ENCODE measurements around the gene CELF2. TPM values are rescaled to one million over a fixed set of nuclear protein-coding genes. Genes with fewer than 3 reads are reported as not detected.
"Not testable (repeated sequence)": the region's sequence is repeated elsewhere in the genome, so short reads cannot be mapped to it uniquely, and the experiment has no call there.

The CELF2 gene
- 0.02 and 0.39 TPM in 2 replicates for polyA plus RNA-seq (2014; cell fraction: cytosol; rRNA removed)
- polyA plus RNA-seq (2014; cell fraction: nucleus; rRNA removed): 0.40 and 0.59 TPM in 2 replicates

DNA sequence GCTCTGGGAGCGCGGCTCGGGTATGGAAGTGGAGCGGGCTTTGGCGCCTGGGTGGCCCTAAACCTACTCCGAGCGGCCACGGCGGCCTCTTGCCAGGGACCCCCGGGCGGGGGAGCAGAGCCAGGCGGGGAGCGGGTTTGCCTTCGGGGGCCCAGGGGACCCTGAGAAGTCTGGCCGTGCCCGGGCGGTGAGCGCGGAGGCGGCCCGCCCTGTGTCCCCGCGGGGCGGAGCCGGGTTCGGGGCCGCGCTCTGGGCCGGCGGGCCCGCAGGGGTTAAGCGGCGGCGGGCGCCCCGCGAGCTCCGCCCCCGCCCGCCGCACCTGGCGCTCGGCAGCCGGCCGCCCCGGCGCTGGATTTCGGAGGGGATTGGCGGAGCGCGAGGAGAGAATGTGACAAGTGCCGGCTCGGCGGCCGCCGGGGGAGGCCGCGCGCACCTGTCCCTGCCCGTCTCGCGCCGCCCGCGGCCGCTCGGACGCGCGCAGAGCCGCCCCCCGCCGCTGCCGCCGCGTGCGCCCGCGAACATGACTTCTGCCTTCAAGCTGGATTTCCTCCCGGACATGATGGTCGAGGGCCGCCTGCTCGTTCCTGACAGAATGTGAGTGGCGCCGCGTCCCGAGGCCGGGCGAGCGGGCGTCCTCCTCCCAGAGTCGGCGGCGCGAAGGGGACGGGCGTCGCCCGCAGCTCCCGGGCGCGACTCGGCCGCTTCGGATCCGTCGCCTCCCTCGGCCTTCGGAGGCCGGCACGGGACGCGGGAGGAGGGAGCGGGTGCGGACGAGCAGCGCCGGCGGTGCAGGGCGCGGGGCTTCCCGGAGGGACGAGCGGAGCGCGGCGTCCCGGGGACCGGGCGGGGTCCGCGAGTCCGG, at the start of gene CELF2:
Gene CELF2, plus strand, starts transcription at position 303 of the 862 bp plus-strand sequence. Its CDS starts 218 bp downstream, at position 521.
- DNase-seq (ENCODE audit: low spot score): peak; percentile 33

DNA sequence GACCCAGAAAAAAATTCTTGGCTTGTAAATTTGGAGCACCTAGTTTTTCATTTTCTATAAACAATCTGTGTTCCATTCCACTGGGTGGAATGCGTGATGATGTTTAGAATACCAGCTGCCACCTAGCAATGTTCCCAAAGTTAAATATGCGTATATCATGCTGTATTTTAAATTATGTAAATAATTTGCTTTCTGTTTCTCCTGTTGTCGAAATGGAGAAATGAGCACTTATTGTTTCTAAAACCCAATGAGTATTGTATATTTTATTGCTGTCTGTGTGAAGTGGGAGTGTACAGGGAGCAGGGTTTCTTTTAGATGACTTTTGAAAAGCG, 49.4 kb upstream of the CELF2 start:
- no peak for DNase-seq (ENCODE audit: low spot score)

DNA sequence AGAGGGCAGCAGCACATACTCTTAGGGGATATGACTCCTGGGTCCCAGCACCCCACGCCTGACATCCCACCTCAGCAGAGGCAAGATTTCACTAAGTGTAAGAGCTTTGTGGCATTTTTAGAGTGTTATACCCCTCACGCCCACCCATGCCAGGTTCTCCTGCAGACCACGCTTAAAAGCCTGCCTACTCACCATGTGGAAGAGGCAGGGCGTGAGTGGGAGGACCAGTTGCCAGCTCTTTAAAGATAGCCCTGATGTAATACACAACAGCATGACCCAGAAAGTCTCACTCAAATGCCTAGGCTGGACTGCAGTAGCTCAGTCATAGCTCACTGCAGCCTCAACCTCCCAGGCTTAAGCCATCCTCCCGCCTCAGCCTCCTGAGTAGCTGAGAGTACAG, 44.4 kb upstream of the CELF2 start:
- DNase-seq (ENCODE audit: low spot score): no peak

DNA sequence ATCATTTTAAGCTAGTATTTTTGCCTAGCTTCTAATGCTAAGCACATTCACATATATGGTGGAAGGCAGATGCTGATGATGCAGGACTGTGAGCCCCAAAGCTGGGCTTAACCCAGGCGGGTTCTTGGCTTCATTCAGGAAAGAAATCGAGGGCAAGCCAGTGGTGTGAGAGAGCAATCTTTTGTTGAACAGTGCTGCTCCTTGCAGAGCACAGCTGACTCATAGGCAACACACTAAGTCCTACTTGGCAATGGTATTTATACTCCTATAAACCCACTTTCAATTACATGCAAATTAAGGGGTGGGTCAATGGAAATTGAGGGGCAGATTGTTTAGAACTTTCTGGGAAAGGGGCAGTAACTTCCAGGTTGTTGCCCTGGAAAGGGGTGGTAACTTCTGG, 42.0 kb upstream of the CELF2 start:
- no peak for DNase-seq (ENCODE audit: low spot score)

DNA sequence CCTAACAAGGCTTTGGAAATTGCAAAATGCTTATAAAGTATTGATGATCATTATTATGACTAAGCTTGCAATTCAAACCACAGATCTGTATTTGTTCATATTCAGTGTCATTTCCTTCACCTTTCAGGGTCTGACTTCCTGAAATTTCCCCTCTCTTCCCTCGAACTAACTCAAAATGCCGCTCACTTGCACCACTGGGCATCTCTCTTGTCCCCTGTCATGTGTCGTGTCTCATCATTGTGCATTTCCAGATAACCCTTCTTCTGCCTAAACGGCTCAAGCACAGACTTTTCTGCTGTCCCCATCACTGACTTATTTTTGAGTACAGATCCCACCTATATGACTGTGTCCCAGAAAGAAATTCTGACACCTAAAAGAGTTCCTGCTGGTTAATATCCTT, 41.0 kb upstream of the CELF2 start:
- no peak for DNase-seq (ENCODE audit: low spot score)

DNA sequence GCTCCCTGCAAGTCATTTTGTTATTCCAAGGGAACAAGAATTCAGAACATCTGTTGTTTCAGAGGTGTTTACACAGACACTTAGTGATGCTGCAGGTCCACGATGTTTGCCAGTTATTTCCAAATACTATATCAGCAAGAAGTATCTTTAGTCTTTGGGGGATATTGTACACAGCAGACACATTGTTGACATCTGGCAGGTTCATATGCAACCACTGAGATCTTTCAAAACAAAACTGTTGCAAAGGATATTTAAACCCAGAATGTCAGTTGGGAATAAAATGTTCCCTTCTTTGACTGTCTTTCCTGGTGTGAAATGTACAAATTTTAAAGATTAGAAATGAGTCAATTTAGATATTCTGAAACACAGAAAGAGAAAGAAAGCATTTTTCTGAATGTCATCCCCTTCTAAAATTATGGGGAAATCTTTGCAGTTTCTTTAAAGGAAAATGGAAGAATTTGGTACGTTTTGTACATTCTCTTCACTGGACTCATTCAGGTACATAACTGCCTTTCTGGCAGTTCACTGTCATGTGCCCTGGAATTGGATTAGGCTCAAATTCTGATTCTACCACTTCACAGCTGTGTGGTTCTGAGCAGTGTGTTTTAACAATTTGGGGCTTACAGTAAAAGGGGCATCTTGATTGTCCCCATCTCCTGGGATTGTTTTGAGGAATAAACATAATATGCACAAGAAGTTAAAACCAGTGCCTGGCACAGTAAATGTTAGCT, 40.3 kb upstream of the CELF2 start:
- DNase-seq (ENCODE audit: low spot score): no peak

DNA sequence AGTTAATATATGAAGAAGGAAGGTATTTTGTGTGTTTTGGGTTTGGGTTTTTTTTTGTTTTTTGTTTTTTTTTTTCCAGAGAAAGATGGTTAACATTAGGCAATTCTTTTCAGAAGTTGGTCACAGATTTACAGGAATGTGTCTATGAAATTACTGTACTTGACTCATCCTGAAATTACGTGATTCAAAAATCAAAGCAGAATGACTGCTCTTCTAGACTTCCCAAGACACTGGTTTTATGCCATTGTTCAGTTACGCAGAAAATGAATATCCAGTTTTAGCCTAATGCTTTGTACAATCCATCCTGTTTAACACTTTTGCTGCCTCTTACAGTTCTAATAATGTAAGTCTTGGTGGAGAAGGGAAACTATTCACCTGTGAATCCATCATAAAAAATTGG, 39.7 kb upstream of the CELF2 start:
- DNase-seq (ENCODE audit: low spot score): no peak

DNA sequence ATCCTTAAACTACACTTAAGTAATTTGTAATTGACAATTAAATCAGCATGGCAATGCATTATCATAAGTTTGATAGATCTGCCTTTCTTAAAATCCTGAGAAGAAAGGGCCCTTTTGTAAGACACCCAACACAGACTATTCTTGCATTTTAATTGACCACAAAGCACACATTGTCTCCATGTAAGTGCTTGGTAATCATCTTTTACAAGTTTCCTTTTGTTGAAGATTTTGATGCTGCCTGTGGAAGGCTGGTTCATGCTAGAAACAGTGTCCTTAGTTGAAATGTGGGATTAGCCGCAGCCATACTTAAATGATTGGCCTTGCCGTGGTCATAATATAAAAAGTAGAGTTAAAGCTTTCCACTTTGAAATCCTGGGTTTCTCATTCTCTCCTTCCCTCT, 32.3 kb upstream of the CELF2 start:
- DNase-seq (ENCODE audit: low spot score): no peak

DNA sequence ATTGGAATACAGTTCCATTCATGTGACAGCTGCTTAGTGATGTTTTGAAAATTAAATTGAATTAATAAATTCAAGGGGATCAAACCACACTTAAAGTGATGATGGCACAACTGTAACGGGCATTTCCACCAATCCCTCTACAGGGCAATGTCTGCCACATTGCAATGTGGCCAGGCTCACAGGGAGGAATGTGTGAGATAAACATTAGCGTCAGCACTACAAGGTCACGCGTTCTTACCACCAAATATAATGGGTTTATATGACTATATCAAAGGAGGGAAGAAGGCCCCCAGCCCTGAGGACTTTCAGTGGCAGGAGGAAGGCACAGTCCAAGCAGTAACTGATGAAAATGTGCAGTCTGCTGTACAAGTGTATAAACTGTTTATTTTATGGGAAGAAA, 31.1 kb upstream of the CELF2 start:
- no peak for DNase-seq (ENCODE audit: low spot score)

DNA sequence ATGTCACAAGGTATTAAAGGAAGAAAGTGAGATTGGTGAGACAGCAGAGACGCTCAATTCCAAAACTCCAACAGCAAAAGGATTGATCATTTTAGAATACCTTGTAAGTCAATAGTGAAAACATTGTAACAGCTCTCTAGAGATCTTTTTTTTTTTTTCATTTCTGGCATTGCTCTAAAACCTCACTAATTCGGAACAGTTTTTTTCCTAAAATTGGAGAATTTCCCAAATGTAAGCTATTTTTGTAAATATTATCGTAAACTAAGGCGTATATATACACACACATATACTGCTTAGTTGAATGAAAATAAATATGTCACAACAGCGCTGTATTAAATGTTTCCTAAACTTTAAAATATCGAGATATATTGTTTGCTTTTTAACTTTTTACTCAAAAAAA, 30.6 kb upstream of the CELF2 start:
- DNase-seq (ENCODE audit: low spot score): no peak

DNA sequence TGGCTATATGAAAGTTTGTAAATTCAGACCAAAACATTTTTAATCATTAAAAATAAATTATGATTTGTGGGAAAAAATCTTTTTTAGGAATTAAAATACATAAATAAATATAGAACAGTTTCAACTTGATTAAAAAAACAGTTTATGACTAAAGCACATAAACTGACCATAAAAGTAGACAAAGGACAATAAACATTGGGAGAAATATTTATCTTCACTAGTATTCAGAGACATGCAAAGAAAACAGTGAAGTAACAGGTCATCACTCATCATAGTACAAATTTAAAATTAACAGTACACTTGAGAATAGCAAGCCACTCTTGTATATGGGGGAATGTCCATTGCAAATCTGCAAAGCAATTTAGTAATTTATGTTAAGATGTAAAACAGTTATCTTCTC, 28.0 kb upstream of the CELF2 start:
- no peak for DNase-seq (ENCODE audit: low spot score)

DNA sequence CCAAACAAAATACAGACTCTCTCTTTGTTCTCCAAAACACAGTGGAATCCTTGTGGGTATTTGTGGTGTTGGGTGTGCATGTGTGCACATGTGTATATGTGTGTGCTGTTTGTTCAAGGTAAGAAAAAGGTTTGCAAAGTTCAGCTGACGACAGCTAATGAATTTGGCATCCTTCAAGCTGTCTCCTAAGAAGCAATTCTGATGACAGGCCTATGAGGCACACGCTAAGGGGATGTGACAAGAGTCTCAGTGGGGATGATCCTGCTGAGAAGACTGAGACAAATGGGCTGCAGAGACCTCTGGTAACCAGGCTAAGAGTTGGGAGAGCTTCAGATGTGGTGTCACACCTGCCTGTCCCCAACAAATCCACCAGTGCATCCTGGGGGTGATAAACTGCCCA, 26.5 kb upstream of the CELF2 start:
- DNase-seq (ENCODE audit: low spot score): no peak

DNA sequence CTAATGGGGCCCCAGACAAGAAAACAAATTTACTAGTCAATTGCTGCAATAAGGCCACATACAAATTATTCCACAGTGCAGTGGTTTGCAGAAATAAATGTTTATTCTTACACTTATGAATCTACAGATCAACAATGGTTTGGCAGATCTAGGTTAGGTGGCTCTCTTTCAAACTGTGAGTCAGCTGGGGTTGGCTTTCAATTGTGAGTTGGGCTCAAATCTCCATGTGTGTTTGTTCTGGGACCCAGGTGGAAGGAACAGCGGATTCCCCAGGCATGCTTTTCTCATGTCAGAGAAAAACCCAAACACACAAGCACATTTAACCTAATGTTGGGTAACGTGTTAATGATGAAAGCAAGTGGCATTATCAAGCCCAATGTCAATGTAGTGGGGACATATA, 25.6 kb upstream of the CELF2 start:
- no peak for DNase-seq (ENCODE audit: low spot score)

DNA sequence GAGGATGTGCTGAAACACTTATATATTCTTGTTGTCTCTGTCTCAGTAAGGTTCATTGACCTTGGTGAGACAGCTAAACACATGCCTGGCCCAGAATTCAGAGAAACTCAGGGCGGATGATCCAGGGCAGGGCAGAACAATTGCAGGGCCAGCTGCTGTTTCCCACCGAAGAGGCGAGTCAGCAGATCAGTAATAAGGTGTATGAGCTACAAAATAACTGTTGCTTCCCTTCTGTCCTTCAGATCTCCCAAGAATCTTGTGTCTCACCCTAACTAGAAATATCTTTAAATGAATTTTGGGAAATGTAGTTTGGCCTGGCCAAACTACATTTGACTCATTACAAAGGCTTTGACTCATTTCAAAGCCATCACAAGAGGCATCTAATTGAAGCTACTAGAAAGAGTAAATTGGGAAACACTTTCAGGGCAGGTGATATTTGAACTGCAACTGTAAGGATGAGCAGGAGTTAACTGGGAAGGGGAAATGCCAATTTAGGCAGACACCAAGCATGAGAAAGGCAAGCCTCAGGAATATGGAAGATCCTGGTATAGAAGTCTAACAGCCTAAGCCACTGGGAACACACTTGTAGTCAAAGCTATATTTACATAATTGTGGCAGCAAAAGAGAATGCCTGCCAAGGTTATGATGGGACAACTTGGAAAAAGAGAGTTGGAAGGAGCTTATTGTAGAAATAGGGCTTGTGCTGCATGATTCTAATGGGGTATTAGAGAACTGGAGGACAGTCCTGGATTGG, 24.5 kb upstream of the CELF2 start:
- DNase-seq (ENCODE audit: low spot score): no peak

DNA sequence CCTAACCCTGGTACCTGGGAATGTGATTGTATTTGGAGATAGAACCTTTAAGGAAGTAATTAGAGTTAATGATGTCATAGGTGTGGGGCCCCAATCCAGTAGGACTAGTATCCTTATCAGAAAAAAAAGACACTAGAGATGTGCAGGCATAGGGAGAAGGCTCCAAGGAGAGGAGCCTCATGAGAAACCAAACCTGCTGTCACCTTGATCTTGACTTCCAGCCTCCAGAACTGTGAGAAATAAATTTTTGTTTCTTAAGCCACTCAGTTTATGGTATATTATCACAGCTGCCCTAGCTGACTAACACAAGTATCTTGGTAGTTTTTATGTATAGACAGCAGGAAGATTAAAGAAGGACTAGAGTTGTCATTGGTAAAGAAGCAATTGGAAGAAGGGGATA, 23.9 kb upstream of the CELF2 start:
- DNase-seq (ENCODE audit: low spot score): no peak

DNA sequence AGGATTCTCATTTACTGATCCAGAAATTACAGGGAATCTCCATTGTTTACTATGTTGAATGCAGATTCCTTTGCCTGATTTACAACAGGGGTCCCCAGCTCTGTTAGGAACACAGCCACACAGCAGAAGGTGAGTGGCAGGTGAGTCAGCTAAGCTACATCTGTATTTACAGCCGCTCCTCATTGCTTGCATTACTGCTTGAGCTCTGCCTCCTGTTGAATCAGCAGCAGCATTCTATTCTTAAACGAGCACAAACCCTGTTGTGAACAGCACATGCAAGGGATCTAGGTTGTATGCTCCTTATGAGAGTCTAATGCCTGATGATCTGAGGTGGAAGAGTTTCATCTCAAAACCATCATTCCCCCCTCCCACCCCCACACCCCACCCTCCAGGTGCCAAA, 23.3 kb upstream of the CELF2 start:
- no peak for DNase-seq (ENCODE audit: low spot score)

DNA sequence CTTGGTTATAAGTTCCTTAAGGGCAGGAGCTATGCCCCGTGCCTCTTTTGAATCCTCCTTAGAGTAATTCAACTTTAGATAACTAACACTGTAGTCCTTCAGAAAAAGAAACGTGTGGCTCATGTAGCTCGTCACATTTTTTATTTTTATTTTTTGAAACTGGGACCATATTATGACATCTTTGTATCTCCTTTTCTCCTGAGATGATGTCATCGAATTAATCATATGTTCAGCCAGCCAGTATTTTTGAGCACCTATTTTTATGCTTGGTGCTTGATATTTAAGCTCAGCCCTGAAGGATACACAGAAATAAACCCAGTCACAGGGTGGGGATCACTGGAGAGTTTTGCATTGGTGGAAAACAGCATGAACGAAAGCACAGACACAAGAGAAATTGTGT, 22.6 kb upstream of the CELF2 start:
- no peak for DNase-seq (ENCODE audit: low spot score)

DNA sequence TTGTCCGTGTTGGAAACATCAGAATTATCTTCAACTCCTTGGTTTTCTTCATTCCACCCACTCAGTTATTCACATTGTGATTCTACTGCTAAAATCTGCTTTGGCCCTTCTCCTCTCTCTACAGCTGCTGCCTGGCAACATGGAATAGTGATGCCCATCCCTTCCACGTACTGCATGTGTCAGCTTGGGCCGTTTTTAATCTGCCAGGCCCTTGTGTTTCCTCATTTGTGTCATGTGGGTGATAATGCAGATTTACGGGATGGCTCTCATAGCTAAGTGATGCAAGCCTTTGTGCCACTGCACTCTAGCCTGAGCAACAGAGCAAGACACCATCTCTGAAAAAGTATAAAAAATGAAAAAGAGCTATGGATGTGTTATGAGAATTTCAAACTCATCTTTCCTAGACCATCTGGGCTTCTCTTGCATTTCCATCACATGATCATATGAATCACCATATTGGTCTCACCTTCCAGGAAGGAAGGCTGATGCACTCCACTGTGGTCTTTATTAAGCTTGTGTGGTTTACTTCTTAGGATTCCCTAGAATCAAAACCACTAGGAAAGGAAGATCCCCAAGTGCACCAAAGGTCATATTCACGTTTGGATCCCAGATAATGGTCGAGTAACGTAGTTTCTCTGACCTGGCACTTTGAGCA, 20.6 kb upstream of the CELF2 start:
- DNase-seq (ENCODE audit: low spot score): no peak

DNA sequence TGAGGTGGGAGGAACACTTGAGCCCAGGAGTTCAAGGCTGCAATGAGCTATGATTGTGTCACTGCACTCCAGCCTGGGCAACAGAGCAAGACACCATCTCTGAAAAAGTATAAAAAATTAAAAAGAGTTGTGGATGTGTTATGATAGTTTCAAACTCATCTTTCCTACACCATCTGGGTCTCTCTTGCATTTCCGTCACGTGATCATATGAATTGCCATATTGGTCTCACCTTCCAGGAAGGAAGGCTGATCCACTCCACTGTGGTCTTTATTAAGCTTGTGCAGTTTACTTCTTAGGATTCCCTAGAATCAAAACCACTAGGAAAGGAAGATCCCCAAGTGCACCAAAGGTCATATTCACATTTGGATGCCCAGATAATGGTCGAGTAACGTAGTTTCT, 18.2 kb upstream of the CELF2 start:
- not testable (repeated sequence) for DNase-seq (ENCODE audit: low spot score)

DNA sequence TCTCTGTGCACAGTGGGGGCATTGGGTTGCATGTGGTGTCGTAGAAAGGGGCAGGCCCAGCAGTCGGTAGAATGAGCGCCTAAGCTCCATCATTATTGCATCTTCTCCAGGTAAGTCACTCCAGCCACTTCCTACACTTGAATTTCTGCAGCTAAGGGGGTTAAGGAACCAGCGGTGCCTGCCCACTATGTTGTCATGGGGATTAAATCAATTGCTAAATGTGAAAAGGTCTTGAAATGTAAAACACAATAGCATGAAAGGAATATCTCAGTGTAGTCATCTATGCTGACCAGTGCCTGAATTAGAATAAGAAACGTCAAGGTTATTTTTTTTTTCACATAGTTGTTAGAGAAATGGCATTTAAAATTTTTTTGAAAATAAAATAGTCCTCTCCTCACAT, 15.2 kb upstream of the CELF2 start:
- DNase-seq (ENCODE audit: low spot score): no peak

DNA sequence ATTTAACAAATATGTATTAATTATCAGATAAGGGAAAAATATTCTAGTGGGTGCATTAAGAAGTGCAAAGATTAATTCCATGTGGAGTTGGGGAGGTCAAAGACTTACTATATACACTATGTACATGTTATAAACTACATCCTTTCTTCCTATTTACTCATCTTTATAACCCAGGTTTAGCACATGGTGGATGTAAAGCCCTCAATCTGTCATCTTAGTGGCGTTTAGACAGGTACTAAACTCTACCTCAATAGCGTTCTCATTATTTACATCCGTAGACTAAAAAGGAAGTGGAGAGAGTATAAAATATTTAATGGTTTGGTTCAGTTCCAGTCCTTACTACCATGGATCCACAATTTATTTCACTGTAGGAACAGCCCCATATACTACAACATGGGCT, 14.8 kb upstream of the CELF2 start:
- no peak for DNase-seq (ENCODE audit: low spot score)

DNA sequence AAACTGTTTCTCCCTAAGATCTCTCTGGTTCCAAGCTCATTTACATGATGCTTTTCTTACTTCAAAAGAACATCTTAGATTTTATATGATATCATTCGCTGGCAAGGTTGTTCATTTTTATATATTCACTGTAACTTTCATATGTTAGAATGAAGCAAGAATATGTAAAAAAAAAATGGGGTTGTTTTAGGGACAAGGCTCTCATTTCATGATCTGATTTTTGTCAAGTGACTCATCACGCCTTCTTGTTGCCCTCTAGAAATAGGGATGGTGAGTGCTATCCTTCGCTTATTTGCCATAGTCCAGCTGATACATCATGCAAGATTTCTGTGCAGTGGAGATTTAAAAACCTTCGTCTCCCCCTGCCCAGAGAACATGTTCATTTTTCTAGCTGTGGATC, 14.0 kb upstream of the CELF2 start:
- DNase-seq (ENCODE audit: low spot score): no peak
